Neural progenitor cell (in vitro differentiated cells): ENCODE results near the gene PAK1. TPM values are rescaled to one million over a fixed set of nuclear protein-coding genes. Genes with fewer than 3 reads are reported as not detected.

Experiments
- DNase-seq: peaks from one replicate; pipeline ENCODE4 v3.0.0-alpha.2; 2016; ENCODE audit warnings: low spot score
- H2AFZ ChIP-seq: fragments of 200-600 bp; sonication (generic); replicated peaks from 2 replicates; pipeline ENCODE4 v1.6.1; 2016; ENCODE audit warnings: antibody characterized with exemption
- H3F3A ChIP-seq: fragments of 200-600 bp; sonication (generic); 2 replicates; pipeline ENCODE4 v1.6.1; 2016; ENCODE audit warnings: antibody characterized with exemption, low read depth
- H3K27ac ChIP-seq: fragments of 200-600 bp; sonication (generic); 2 replicates; pipeline ENCODE4 v1.5.1; 2016; ENCODE audit warnings: mild to moderate bottlenecking
- H3K27me3 ChIP-seq: fragments of 200-600 bp; sonication (generic); 2 replicates; pipeline ENCODE4 v1.6.1; 2016; ENCODE audit warnings: mild to moderate bottlenecking, moderate library complexity
- H3K36me3 ChIP-seq: fragments of 200-600 bp; sonication (generic); 2 replicates; pipeline ENCODE4 v1.5.1; 2016
- H3K4me1 ChIP-seq: fragments of 200-600 bp; sonication (generic); 2 replicates; pipeline ENCODE4 v1.6.1; 2016; ENCODE audit warnings: mixed run types
- H3K4me2 ChIP-seq: fragments of 200-600 bp; sonication (generic); 2 replicates; pipeline ENCODE4 v1.6.1; 2016
- H3K4me3 ChIP-seq: fragments of 200-600 bp; sonication (generic); 2 replicates; pipeline ENCODE4 v1.5.1; 2016
- H3K79me2 ChIP-seq: fragments of 200-600 bp; sonication (generic); 2 replicates; pipeline ENCODE4 v1.6.1; 2016; ENCODE audit warnings: low read depth
- H3K9ac ChIP-seq: fragments of 200-600 bp; sonication (generic); 2 replicates; pipeline ENCODE4 v1.6.1; 2016
- H3K9me3 ChIP-seq: fragments of 200-600 bp; sonication (generic); 2 replicates; pipeline ENCODE4 v1.5.1; 2016; ENCODE audit warnings: low read depth
- H4K20me1 ChIP-seq: fragments of 200-600 bp; sonication (generic); 2 replicates; pipeline ENCODE4 v1.6.1; 2016; ENCODE audit warnings: low read depth
- H3K27ac Mint-ChIP-seq: 3 replicates; pipeline ENCODE4 v1.8.0; 2021; ENCODE audit warnings: mixed read lengths
- H3K27me3 Mint-ChIP-seq: 2 replicates; pipeline ENCODE4 v1.8.0; 2022; ENCODE audit warnings: low read depth, mild to moderate bottlenecking, inconsistent platforms, moderate library complexity, mixed read lengths; ENCODE audit not compliant: insufficient read depth
- H3K36me3 Mint-ChIP-seq: 3 replicates; pipeline ENCODE4 v1.8.0; 2021; ENCODE audit warnings: mixed read lengths
- H3K4me1 Mint-ChIP-seq: 3 replicates; pipeline ENCODE4 v1.8.0; 2021; ENCODE audit warnings: mixed read lengths
- H3K4me3 Mint-ChIP-seq: 3 replicates; pipeline ENCODE4 v1.8.0; 2021; ENCODE audit warnings: mild to moderate bottlenecking, moderate library complexity, mixed read lengths
- H3K9me3 Mint-ChIP-seq: 3 replicates; pipeline ENCODE4 v1.8.0; 2020; ENCODE audit warnings: mixed read lengths
- CTCF ChIP-seq: fragments of 200-600 bp; sonication (generic); IDR thresholded peaks from 2 replicates; pipeline ENCODE4 v1.5.1; 2017; ENCODE audit warnings: antibody characterized with exemption, mild to moderate bottlenecking
- EZH2 ChIP-seq: fragments of 200-600 bp; sonication (generic); IDR thresholded peaks from 2 replicates; pipeline ENCODE4 v1.6.1; 2017; ENCODE audit warnings: antibody characterized with exemption, mild to moderate bottlenecking, moderate library complexity
- EZH2phosphoT487 ChIP-seq: fragments of 200-600 bp; sonication (generic); IDR thresholded peaks from 2 replicates; pipeline ENCODE4 v1.6.1; 2017; ENCODE audit warnings: antibody characterized with exemption
- total RNA-seq: library from RNA; depleted of rRNA; stranded (reverse); fragments of >200 nt; gene quantifications from 2 replicates; pipeline ENCODE4 v1.2.3, GENCODE V29; 2015; ENCODE audit warnings: low replicate concordance

PAK1 gene
- total RNA-seq, 1 donor from 2014 or later: 52.1 TPM

DNA sequence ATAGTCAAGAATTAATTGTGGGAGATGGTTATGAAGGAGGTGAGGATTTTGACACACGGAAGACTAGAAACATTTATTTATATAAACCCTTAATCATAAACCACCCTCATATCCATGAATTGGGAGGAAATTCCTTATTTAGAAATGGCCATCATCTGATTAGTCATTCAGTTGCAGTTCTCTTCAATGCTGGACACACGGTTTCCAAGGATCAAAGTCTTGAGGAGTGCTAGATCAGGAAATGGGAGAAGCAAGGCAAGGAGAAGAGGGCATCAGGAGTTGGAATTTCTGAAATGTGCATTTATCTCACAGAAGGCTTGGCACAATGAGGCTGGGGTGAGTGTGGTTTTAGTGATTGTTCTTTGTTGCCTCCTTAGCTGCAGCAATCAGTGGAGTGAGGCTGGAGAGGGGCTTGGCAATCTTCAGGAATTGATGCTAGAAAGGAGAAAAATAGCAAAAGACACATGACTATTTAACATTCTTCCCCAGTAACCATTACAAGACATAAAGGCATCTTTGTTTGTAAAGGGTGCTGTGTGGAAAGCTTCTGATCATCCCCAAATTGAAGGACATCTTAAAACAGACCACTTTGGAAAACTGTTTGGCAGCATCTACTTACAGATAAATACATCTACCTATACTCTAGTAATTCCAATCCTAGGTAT is 150.8 kb downstream of the PAK1 start:
- Histone ChIP-seq H4K20me1 (no peaks in the 10 kb centered on the region), H3K27me3 (no peaks in the 10 kb centered on the region), H2AFZ (no peak overlapping the region), H3K9ac (no peak overlapping the region), H3F3A (no peaks in the 10 kb centered on the region), H3K4me3 (no peak overlapping the region), H3K9me3 (no peaks in the 10 kb centered on the region), H3K4me1 (no peaks in the 10 kb centered on the region), H3K36me3 (no peaks in the 10 kb centered on the region), H3K4me2 (no peak overlapping the region), H3K27ac (no peak overlapping the region), H3K79me2 (no peaks in the 10 kb centered on the region)
- Mint-ChIP-seq H3K9me3 (no peaks in the 10 kb centered on the region), H3K4me1 (no peaks in the 10 kb centered on the region), H3K27ac (no peak overlapping the region), H3K27me3 (peaks cover 2% of the 10 kb centered on the region), H3K4me3 (no peak overlapping the region), H3K36me3 (peaks cover 16% of the 10 kb centered on the region)
- TF ChIP-seq EZH2phosphoT487: no peak
- no peak for TF ChIP-seq CTCF
- no peak for TF ChIP-seq EZH2
- DNase-seq: no peak

- Histone ChIP-seq H4K20me1 (no peaks in the 10 kb centered on the region), H3K36me3 (no peaks in the 10 kb centered on the region), H3F3A (no peaks in the 10 kb centered on the region), H3K4me2 (no peak overlapping the region), H2AFZ (no peak overlapping the region), H3K9me3 (no peaks in the 10 kb centered on the region), H3K4me3 (no peak overlapping the region), H3K4me1 (no peaks in the 10 kb centered on the region), H3K9ac (no peak overlapping the region), H3K27me3 (no peaks in the 10 kb centered on the region), H3K79me2 (no peaks in the 10 kb centered on the region), H3K27ac (no peak overlapping the region)
- peaks cover 16% of the 10 kb centered on the region for H3K36me3 Mint-ChIP-seq
- H3K4me1 Mint-ChIP-seq: no peaks in the 10 kb centered on the region
- H3K9me3 Mint-ChIP-seq: no peaks in the 10 kb centered on the region
- H3K4me3 Mint-ChIP-seq: no peak overlapping the region
- no peak for DNase-seq
- TF ChIP-seq EZH2phosphoT487 (no peak), EZH2 (no peak), CTCF (no peak)
- peaks cover 2% of the 10 kb centered on the region for H3K27me3 Mint-ChIP-seq
- H3K27ac Mint-ChIP-seq: no peak overlapping the region
Observed at GRCh38 chr11:77322506-77322905, 151.4 kb downstream of the PAK1 start.

GRCh38 chr11:77320351-77320750 is 153.5 kb downstream of the PAK1 start:
- TF ChIP-seq EZH2 (no peak), EZH2phosphoT487 (no peak), CTCF (no peak)
- H3K27me3 Mint-ChIP-seq: peaks cover 2% of the 10 kb centered on the region
- H2AFZ ChIP-seq: no peak overlapping the region
- H3K4me3 Mint-ChIP-seq: no peak overlapping the region
- H3K27me3 ChIP-seq: no peaks in the 10 kb centered on the region
- H3K9ac ChIP-seq: no peak overlapping the region
- no peak overlapping the region for H3K4me3 ChIP-seq
- H3K36me3 Mint-ChIP-seq: peaks cover 11% of the 10 kb centered on the region
- no peaks in the 10 kb centered on the region for H3K79me2 ChIP-seq
- no peak overlapping the region for H3K4me2 ChIP-seq
- H3F3A ChIP-seq: no peaks in the 10 kb centered on the region
- no peak overlapping the region for H3K27ac ChIP-seq
- H3K9me3 ChIP-seq: no peaks in the 10 kb centered on the region
- H3K36me3 ChIP-seq: no peaks in the 10 kb centered on the region
- no peaks in the 10 kb centered on the region for H4K20me1 ChIP-seq
- H3K4me1 Mint-ChIP-seq: no peaks in the 10 kb centered on the region
- no peak overlapping the region for H3K27ac Mint-ChIP-seq
- H3K9me3 Mint-ChIP-seq: no peaks in the 10 kb centered on the region
- DNase-seq: no peak
- H3K4me1 ChIP-seq: no peaks in the 10 kb centered on the region
